Activated gamma-delta T cell treated with anti-CD3 and anti-CD28 coated beads, Interleukin-2, amount 50 U/mL, for 16 hours (primary cell): ENCODE measurements around the gene ACAA2.

Experiments used
- DNase-seq: peaks from one replicate; pipeline ENCODE4 v3.0.0-alpha.2; 2020; ENCODE audit warnings: low read depth

ACAA2 gene

DNA sequence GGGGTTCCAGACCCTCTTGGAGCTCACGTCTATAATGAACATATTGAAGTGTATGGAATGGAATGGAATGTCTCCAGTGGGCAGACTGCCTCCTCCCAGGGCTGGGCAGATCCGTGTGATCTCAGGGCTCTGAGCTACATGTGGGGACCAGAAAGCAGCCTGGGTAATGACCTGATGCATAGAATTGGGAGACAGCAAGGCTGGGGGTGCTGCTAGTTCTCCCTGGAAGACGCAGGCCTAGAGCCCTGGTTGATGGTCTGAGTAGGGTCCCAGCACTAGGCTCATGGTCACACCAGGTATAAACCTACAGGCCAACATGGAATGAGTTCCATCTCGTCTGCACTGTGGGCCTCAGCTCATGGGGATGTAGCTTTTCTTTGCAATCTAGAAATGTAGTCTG, 46.7 kb downstream of the ACAA2 start:
- no peak for DNase-seq

DNA sequence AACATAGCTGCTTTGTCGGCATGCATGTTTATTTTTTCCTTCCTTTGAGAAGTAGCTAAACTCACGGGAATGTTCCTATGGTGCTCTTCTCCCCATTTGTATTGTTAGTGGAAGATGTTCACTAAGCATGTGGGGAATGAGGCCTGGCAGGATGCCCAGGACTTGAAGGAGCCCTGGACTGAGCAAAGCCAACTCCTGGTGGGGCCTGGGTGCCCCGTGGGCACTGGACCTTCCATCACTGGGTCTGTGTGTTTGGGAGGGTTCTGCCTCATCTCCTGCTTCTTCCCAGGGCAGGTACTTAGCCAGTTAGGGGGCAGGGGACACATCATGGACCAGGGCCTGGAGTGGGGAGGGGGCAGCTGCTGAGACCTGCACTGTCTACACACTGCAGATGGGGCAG, 49.3 kb downstream of the ACAA2 start:
- no peak for DNase-seq

DNA sequence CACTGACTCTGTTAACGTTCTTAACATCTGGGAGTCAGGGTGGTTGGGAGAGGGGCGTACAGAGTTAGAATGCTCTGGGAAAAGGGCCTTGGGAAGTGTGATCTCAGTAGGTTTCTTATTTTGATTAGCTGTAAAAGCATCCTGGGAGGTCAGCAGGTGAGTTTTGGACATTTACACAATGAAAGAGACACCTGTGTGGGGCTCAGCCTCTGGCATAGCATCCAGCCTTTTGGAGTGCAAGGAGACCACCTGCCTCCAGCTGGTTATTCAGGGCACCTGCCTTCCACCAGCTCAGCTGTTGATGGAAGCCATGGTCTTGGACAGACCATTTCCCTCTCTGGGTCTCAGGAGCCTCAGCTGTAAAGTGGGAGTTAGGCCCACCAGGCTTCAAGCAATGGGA, 49.7 kb downstream of the ACAA2 start:
- no peak for DNase-seq

DNA sequence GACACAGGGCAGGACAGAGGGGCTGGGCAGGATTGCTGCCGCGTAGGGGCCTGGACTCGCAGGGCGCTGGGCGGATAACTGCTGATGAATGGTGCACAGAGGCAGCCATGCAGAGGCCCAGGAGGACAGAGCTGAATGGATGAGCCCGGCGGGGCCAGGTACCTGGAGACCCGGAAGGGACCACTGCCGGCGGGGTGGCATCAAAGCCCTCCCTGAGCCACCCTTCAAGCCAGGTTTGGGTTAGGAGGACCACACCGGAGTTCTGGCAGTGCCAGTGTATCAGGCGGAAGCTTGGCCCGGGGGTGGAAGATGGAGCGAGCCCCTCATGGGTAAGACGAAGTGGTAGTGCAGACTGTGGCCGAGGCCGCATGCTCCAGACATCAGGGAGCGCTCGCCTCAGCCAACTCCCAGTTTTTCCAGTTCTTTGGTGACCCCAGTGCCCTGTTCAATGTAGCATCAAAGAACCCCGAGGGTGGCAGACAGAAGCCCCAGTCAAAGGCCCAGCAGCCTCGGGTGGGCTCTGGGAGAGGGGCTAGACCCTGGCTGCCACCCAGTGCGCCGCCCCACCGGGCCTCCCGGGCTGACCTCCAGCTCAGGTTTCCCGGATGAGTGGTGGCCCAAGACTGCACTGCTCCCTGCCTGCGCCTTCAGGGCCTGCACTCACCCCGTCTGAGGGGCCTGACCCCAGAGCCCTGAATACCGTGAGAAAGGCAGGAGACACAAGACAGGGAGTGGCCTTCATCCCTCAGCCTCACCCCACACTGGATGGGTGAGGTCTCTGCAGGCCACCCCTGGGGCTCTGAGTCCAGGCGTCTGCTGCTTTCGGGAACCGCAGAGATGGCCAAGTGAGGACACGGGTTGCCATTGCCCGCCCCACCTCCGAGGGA, 50.9 kb downstream of the ACAA2 start:
- no peak for DNase-seq

- no peak for DNase-seq
Observed at GRCh38 chr18:49761771-49762170, 51.6 kb downstream of the ACAA2 start.

DNA sequence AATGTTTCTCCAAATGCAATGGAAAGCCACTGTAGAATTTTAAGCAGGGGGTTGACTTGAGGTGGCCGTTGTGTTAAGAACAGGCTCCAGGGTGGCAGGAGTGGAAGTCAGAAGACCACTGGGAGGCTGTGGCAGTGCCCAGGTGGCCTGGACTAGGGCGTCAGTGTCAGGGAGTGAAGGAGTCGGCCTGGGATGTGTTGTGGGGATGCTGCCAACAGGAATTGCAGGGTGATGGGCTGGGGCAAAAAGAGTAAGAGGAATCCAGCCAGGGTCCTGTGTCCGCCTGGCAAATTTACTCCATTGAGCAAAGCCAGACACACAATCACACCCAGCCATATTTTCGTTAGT, 55.1 kb downstream of the ACAA2 start:
- DNase-seq = no peak

GRCh38 chr18:49757513-49758262, 55.6 kb downstream of the ACAA2 start:
- DNase-seq = no peak

DNA sequence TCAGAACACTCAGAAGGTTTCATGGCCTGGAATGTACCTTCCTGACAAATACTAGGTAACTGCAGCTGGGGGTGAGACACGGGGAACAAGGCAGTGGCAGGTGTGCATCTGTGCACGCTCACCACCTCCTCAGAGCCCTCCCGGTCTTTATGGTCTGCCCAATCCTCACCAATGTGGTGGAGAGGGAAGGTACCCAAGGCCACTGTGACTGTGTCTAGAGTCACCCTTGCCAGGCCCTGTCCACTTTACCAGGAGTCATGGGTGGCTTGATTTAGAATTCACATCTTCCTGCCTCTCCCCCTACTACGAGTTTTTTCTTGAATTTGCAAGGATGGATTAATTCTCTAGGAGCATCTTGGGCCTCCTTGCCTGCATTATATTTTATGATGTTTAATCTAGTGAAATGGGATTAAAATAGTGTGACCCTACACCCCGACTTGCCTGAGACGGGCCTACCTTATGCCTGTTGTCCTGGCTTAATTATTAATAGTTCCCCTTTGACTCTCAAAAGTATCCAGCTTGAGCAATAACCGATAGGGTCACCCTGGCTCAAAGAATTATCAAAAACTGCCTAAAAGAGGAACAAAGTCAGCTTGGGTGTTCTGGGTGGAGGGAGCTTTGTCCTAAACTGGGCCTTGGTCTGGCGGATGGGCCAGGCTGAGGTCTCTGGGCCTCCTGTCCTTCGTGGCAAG, 56.5 kb downstream of the ACAA2 start:
- no peak for DNase-seq

GRCh38 chr18:49756135-49756534, 57.2 kb downstream of the ACAA2 start:
- DNase-seq = no peak

- DNase-seq = no peak
Observed at GRCh38 chr18:49755489-49755888, 57.8 kb downstream of the ACAA2 start.

DNA sequence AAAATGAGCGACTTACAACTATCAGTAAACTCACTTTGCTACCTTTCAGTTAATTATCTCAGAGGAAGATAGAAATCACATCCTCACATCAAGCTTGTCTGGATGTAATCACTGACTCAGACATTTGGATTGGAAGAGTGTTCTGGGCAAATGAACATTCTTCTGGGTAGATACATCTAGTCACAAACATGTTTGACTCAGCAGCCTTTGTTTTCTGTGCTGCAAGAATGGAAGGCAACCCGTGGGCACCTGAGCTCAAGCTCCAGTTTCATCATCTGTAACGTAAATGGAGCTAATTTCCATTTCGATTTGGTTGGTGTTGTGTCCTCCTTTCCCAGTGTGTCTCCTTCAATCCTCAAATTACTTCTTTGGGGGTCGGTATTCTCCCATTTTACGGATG, 58.5 kb downstream of the ACAA2 start:
- DNase-seq = no peak

GRCh38 chr18:49753643-49754042, 59.7 kb downstream of the ACAA2 start:
- no peak for DNase-seq

DNA sequence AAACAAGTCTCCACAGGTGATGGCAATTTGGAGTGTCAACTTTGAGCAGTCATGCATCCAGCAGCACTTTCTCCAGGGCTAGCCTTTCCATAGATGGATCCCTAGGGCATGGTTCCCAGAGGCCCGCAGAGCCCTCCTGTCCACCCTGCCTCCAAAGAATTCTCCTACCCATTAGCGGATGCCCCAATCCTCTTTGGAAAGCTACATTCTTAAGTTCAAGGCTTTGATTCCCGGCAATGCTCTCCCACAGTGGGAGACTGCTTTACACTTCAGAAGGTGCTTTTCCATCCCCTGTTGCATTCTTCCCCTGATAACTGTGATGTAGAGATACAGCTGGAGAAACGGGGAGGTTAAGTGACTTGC, 61.3 kb downstream of the ACAA2 start:
- DNase-seq = no peak

DNA sequence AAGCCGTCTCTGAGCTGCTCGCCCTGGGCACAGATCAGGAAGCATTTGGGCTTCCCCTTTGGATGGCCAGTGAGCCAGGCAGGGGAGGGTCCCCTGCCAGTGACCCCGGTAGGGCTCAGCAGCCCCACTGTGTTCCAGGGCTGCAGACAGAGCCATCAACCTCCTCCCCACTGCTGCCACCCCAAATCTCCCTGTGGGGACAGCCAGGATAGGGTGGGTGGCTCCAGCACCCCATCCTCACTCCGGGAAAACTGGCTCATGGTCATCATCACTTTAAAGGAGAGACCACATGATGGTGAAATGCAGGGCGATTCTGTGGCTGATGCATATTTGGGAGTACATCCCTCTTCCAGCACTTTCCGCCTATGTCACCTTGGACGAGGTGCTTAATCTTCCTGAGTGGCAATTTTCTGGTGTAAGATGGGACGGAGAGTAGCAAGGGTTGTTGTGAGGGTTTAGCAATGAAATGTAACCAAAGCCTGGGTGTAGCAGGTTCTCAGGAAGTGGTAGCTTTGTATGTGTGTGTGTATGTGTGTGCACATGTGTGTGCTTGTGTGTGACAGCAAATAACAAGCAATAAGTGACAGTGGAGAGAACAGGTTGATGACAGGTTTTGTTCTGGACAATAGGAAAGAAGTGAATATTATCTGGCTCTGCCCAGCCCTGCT, 61.8 kb downstream of the ACAA2 start:
- no peak for DNase-seq

DNA sequence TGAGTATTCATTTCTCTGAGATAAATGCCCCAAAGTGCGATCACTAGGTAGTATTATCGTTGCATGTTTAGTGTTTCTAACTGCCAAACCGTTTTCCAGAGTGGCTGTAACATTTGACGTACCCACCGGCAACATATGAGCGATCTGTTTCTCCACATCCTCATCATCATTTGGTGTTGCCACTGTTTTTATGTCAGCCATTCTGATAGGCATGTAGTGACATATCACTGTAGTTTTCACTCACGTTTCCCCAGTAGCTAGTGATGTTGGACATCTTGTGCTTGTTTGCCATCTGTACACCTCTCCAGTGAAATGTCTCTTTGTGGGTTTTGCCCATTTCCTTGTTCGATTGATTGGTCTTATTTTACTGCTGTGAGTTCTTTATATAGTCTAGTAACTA, 63.8 kb downstream of the ACAA2 start:
- DNase-seq = no peak

DNA sequence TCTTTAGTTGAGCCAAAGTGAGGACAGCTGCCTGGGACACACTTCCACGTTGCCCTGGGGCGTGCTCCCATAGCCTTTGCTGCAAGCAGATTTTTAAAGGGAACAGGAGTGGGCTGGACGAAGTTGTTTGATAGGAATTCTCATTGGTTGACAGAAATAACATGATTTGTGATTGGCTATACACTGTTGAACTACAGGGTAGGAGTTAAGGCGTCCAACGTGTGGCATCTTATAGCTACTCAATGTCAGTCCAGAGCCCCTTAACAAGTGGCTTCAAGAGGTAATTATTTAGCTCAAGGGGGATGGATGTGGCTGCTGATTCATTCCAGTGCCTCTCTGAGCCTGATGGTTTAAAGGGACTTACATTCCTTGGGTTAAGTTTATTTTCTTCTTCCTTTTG, 65.5 kb downstream of the ACAA2 start:
- no peak for DNase-seq

- DNase-seq = no peak
Observed at GRCh38 chr18:49745045-49746014, 68.0 kb downstream of the ACAA2 start.

- DNase-seq = no peak
Observed at GRCh38 chr18:49744376-49745008, 68.8 kb downstream of the ACAA2 start.

DNA sequence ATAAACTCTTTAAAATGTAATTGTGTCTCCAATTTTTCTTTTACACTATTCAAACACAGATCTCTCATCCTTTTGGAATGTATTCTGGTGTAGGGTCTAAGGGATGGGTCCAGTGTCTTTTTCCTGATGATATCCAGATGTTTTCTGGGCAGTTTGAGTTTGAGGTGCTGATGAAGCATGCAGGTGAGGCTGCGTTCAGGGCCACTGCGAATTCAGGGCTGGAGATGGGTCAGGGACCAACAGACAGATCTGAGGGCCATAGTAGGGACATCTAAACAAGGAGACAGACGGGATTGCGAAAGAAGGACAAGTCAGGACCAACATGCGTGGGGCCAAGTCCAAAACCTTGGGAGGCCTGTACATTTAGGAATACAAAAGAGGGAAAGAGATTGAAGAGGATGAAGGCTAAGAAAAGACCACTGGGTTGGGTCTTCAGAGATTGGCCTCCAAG, 70.2 kb downstream of the ACAA2 start:
- no peak for DNase-seq

DNA sequence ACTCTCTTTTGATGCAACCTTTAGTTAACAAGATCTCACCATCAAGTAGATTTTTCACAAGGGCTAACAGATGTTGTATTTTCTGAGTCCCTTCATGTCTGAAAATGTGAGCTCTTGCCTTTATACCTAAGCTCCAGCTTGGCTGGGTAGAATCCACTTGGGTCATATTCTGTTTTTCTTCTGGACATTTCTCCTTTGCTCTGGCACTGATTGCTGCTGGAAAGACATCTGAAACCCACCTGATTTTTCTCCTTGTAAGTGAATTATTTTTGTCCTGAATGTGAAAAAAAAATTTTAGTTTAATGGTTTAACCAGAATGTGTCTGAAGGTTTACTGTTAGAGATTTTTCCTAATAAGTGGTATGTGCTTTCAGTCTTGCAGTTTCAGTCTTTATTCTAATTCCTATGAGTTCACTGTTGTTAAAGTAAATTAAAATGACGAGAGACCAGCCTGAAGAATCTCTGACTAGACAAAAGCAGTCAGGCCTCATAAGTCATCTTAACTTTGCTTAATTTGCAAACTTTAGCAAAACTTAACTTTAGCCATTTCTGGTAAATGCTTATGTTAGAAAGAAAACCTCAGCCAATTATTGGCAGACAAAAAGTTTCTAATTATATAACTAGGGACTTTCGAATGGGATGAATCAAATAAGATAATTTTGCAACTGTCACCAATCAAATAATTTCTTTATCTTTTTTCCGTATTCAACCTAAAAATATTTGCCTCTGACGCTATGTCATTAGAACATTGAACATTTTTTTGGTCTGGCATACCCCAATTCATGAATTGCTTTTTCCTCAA, 70.8 kb downstream of the ACAA2 start:
- no peak for DNase-seq
